KOPT-K1 (cell line): ENCODE measurements around the gene CCIN.

Experiments
- H3K27ac ChIP-seq: fragments of 200-600 bp; sonication (generic); 2 replicates; pipeline ENCODE4 v1.5.1; 2016; ENCODE audit warnings: antibody characterized with exemption, mild to moderate bottlenecking, low read depth, low read length; ENCODE audit not compliant: poor library complexity, severe bottlenecking
- H3K36me3 ChIP-seq: fragments of 200-600 bp; sonication (generic); 2 replicates; pipeline ENCODE4 v1.5.1; 2017; ENCODE audit warnings: antibody characterized with exemption, mild to moderate bottlenecking, low read length, moderate library complexity; ENCODE audit not compliant: insufficient read depth
- H3K9me3 ChIP-seq: fragments of 200-600 bp; sonication (generic); 2 replicates; pipeline ENCODE4 v1.5.1; 2017; ENCODE audit warnings: antibody characterized with exemption, low read length, mild to moderate bottlenecking; ENCODE audit not compliant: insufficient read depth, poor library complexity, severe bottlenecking

The CCIN gene

DNA sequence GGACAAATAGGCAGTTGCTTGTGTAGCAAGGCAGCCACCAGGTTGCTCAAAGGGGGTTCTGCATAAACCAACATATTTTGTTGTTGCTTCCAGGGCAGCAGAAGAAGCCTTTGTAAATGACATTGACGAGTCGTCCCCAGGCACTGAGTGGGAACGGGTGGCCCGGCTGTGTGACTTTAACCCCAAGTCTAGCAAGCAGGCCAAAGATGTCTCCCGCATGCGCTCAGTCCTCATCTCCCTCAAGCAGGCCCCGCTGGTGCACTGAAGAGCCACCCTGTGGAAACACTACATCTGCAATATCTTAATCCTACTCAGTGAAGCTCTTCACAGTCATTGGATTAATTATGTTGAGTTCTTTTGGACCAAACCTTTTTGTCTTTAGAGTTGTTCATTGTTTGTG is 42.3 kb downstream of the CCIN start:
- Histone ChIP-seq H3K27ac (no peak overlapping the region), H3K9me3 (no peaks in the 10 kb centered on the region), H3K36me3 (peaks cover 98% of the 10 kb centered on the region)

DNA sequence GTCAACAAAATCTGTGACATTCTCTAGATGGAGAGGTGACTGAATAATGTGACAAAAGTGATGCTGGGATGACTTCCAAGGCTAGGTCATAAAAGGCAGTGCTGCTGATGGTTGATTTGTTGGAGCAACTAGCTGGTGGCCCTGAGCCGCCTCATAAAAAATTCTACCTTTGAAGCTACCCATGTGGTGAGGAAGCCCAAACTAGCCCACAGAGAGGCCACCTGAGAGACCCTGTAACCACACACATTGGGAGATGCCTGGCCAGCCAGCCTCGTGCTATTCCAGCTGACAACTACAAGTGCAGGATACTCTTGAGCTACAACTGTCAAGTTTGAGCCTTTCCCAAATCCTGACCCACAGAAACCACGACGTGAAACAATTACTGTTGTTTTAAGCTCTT is 44.2 kb downstream of the CCIN start:
- H3K36me3 ChIP-seq, result peaks cover 95% of the 10 kb centered on the region
- H3K27ac ChIP-seq, result no peak overlapping the region
- no peaks in the 10 kb centered on the region for H3K9me3 ChIP-seq

DNA sequence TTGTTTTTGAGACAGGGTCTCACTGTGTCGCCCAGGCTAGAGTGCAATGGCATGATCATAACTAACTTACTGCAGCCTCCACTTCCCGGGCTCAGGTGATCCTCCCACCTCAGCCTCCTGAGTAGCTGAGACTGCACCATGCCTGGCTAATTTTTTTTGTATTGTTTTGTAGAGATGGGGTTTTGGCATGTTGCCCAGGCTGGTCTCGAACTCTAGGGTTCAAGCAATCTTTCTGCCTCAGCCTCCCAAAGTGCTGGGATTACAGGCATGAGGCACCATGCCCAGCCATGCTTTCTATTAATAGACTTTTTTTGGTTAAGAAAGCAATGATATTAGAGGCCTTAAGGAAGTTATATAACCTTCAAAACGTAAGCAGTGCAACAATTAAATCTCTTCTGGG is 44.8 kb downstream of the CCIN start:
- Histone ChIP-seq H3K36me3 (peaks cover 95% of the 10 kb centered on the region), H3K27ac (no peak overlapping the region)

DNA sequence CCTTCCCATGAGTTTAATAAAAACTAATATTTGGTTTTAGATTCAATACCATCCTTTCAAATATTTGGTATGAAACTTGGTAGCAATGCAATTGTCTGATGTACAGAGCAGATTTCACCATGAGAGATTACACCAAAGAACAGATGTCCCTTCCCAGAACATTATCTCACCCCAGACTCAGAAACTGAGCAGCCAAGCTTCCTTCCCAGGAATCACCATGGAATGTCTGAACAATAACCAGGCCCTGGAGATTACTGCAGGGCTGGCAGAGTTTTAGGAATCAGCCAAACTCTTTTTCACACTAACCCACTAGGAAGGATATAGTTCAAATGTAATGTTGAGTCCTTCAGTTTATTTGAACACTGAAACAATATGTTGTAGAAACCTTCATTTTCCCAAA is 45.4 kb downstream of the CCIN start:
- H3K27ac ChIP-seq, result no peak overlapping the region
- no peaks in the 10 kb centered on the region for H3K9me3 ChIP-seq
- H3K36me3 ChIP-seq, result peaks cover 95% of the 10 kb centered on the region

More for the DNA sequence above, 44.8 kb downstream of the CCIN start:
- H3K9me3 ChIP-seq, result no peaks in the 10 kb centered on the region

DNA sequence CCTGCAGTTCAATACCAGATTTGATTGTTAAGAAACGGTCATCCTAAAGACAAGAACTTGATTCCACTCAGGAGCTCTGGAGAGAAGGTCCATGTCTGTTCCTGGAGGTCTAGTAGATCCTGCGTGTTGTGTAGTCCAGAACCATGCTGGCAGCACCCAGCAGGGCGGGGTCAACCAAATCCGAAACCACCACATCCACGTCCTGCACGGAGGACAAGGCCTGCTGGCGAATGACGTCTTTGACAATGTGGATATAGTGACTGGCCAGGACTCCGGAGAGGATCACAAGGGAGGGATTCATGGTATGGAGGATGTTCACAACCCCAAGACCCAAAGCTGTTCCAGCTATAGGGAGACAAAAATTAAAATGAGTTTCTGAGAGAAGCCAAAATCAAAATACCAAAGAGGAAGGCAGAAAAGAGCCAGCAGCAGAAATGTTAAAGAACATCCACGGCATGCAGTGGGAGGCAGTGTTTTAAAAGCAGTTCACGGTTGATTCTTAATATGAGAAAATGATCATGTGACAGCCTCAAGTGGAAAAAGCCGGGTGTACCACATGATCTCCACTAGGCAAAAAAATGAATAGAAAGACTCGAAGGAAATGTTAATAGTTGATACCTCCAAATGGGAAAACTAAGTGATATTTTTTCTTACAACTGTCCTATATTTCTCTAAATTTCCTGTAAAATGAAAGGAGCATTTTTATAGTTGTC is 48.2 kb downstream of the CCIN start:
- Histone ChIP-seq H3K9me3 (peaks cover 3% of the 10 kb centered on the region), H3K27ac (peak overlapping the region; percentile 53), H3K36me3 (peaks cover 95% of the 10 kb centered on the region)

DNA sequence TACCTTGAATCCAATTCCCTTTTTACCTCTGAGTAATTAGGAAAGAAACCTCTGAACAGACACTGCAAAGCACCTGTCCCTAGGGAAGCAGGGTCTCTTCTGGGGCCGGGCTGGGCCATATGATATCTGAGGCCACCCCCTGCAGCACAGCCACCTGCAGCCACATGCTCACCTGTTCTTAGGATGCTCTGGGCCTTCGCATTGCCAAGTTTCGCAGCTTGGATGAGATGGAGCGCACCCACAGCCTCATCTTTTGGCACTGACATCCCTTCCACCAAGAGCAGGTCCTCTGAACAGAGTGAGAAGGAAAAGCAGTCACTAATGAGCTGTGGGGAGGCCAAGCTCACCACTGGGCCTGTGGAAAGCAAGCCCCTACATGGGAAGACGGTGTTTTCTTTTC is 48.8 kb downstream of the CCIN start:
- H3K27ac ChIP-seq, result peak overlapping the region; percentile 53
- H3K9me3 ChIP-seq, result peaks cover 9% of the 10 kb centered on the region
- H3K36me3 ChIP-seq, result peaks cover 95% of the 10 kb centered on the region

DNA sequence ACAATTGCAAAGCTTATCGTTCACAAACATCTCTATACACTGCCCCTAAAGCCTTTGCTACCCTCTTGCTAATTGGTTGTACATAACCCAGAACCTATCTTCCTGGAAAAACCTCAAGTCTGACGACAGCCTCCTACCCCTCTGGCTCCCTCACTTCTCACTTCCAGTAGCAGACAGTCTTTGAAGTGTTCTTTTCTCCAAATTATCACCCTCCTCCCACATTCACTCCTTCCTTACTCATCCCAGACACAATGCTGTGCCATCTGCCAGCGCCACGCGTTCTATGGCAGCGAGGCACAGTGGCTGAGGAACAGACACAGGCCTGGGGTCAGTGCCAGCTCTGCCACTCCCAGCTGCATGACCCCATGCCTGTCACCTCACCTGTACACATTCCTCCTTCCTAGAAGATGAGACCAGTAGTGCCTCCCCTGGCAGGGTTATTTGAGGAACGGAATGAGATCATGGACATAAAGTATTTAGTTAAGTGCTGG is 49.3 kb downstream of the CCIN start:
- peaks cover 10% of the 10 kb centered on the region for H3K9me3 ChIP-seq
- H3K27ac ChIP-seq, result peak overlapping the region; percentile 53
- H3K36me3 ChIP-seq, result peaks cover 95% of the 10 kb centered on the region
